Sigmoid colon (tissue), 4 donors: ENCODE data around the gene TCF20.

Experiments used
- CTCF ChIP-seq, 4 experiments: fragments of 450-650 bp in 3 of 4; fragments of 200-600 bp in 1 of 4; IDR thresholded peaks; one replicate each; pipeline ENCODE4 v1.5.1; 2016 to 2019; ENCODE audit warnings: antibody characterized with exemption in 4 of 4, mild to moderate bottlenecking in 3 of 4, moderate library complexity in 2 of 4
- POLR2AphosphoS5 ChIP-seq, 4 donors: sonication (generic); formaldehyde crosslinking; IDR thresholded peaks; one replicate each; pipeline ENCODE4 v1.6.1; 2017; ENCODE audit warnings: antibody characterized with exemption in 4 of 4

GRCh38 chr22:42310291-42311015 lies 40.0 kb upstream of the TCF20 start:
- TF ChIP-seq POLR2AphosphoS5 (IDR thresholded peaks at IDR 0.05) (no peak), CTCF (IDR thresholded peaks at IDR 0.05) (no peak)
